Thyroid gland (tissue), 4 donors: ENCODE measurements around the gene PSD. TPM values are rescaled to one million over a fixed set of nuclear protein-coding genes. Genes with fewer than 3 reads are reported as not detected.

ENCODE experiments used
- DNase-seq, 2 donors: peaks; one replicate each; pipeline ENCODE4 v3.0.0-alpha.2; 2019
- H3K27ac ChIP-seq, 3 donors: fragments of 200-600 bp; sonication (generic); 1 replicate in 2 of 3; 2 replicates in 1 of 3; pipeline ENCODE4 v1.5.1; 2016 to 2019; ENCODE audit warnings: mild to moderate bottlenecking in 1 of 3, moderate library complexity in 1 of 3
- H3K27me3 ChIP-seq: fragments of 200-600 bp; sonication (generic); one replicate; pipeline ENCODE4 v1.5.1; 2019
- H3K36me3 ChIP-seq, 2 donors: fragments of 200-600 bp; sonication (generic); one replicate each; pipeline ENCODE4 v1.5.1; 2016 to 2019
- H3K4me1 ChIP-seq, 2 donors: fragments of 200-600 bp; sonication (generic); one replicate each; pipeline ENCODE4 v1.5.1; 2017 to 2019
- H3K4me3 ChIP-seq, 3 donors: fragments of 200-600 bp; sonication (generic); replicated peaks in 1 of 3; 1 replicate in 2 of 3; 2 replicates in 1 of 3; pipeline ENCODE4 v1.5.1; 2016; ENCODE audit warnings: mild to moderate bottlenecking in 1 of 3
- H3K9me3 ChIP-seq: fragments of 200-600 bp; sonication (generic); one replicate; pipeline ENCODE4 v1.5.1; 2017
- POLR2A ChIP-seq, 2 donors: fragments of 450-650 bp; IDR thresholded peaks; one replicate each; pipeline ENCODE4 v1.6.1; 2017; ENCODE audit warnings: antibody characterized with exemption in 2 of 2, mild to moderate bottlenecking in 2 of 2, moderate library complexity in 1 of 2
- WGBS, 2 donors: methylation state at CpG; one replicate each; pipeline ENCODE4 v1.1.5; 2017; 5-methylcytosine and 5-hydroxymethylcytosine counted together
- intact Hi-C: fragments of 100-400 bp; cut with DNase I; formaldehyde crosslinking; loops from one replicate; pipeline ENCODE4 v1.15.1; 2023
- total RNA-seq, 4 donors: library from RNA; depleted of rRNA; stranded (reverse); fragments of >200 nt; gene quantifications; one replicate each; pipeline ENCODE4 v1.2.3, GENCODE V29; 2016
- TF ChIP-seq, protein P1 (sequence below), 6 experiments: fragments of 200-600 bp in 3 of 6; fragments of 450-650 bp in 3 of 6; sonication (generic) in 3 of 6; IDR thresholded peaks; one replicate each; pipeline ENCODE4 v1.5.1; 2016 to 2019; ENCODE audit warnings: antibody characterized with exemption in 6 of 6, mild to moderate bottlenecking in 2 of 6, inconsistent platforms in 1 of 6, moderate library complexity in 1 of 6

Gene PSD
- total RNA-seq, 4 donors from 2014 or later, result 0.24 to 1.1 (median 0.49) TPM

DNA sequence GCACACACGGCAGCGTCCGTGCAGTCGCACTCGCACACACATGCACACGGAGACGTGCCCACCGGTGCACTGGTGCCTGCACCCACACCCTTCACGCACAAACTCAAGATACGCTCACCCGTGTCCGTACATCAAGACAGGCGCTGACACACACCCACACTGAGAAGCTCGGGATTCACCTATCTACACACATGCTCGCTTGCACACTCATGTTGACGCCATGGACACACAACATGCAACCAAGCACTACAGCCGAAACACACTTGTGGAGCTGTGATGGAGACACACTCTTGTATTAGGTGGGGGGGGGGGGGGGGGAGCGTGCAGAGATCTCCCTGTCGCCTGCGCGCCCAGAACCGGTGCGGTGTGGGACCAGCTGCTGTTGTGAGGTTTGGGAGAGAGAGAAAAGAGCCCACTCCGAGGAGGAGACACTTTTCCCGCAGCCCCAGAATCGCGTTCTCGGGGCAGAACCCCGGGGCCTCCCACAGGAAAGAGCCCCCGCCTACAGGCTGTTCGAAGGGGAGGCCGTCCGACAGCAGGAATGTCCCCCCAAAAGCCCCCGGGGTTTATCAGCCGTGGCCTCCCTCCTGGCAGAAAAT, 23.7 kb downstream of the PSD start:
- H3K27me3 ChIP-seq, result no peaks in the 10 kb centered on the region
- H3K4me3 ChIP-seq, result peak overlapping the region; percentile 7 to 92 (median 69)
- intact Hi-C loops, result loop anchor here (5.0 kb wide), 2 partner anchors 87 to 187 kb away; no protein-coding TSS in a partner anchor
- TF ChIP-seq, protein P1, sequence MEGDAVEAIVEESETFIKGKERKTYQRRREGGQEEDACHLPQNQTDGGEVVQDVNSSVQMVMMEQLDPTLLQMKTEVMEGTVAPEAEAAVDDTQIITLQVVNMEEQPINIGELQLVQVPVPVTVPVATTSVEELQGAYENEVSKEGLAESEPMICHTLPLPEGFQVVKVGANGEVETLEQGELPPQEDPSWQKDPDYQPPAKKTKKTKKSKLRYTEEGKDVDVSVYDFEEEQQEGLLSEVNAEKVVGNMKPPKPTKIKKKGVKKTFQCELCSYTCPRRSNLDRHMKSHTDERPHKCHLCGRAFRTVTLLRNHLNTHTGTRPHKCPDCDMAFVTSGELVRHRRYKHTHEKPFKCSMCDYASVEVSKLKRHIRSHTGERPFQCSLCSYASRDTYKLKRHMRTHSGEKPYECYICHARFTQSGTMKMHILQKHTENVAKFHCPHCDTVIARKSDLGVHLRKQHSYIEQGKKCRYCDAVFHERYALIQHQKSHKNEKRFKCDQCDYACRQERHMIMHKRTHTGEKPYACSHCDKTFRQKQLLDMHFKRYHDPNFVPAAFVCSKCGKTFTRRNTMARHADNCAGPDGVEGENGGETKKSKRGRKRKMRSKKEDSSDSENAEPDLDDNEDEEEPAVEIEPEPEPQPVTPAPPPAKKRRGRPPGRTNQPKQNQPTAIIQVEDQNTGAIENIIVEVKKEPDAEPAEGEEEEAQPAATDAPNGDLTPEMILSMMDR (IDR thresholded peaks at IDR 0.05), result no peak
- TF ChIP-seq POLR2A (IDR thresholded peaks at IDR 0.05), result no peak
- WGBS, 2 donors, result 0 to 2% methylated on average over 17 of the region's 35 CpGs
- peak; percentile 19 to 32 for DNase-seq
- peaks cover 12 to 25% of the 10 kb centered on the region in 2 donors for H3K4me1 ChIP-seq
- H3K36me3 ChIP-seq, result no peaks in the 10 kb centered on the region
- no peaks in the 10 kb centered on the region for H3K9me3 ChIP-seq
- peak overlapping the region; percentile 78 to 95 (median 87) for H3K27ac ChIP-seq

DNA sequence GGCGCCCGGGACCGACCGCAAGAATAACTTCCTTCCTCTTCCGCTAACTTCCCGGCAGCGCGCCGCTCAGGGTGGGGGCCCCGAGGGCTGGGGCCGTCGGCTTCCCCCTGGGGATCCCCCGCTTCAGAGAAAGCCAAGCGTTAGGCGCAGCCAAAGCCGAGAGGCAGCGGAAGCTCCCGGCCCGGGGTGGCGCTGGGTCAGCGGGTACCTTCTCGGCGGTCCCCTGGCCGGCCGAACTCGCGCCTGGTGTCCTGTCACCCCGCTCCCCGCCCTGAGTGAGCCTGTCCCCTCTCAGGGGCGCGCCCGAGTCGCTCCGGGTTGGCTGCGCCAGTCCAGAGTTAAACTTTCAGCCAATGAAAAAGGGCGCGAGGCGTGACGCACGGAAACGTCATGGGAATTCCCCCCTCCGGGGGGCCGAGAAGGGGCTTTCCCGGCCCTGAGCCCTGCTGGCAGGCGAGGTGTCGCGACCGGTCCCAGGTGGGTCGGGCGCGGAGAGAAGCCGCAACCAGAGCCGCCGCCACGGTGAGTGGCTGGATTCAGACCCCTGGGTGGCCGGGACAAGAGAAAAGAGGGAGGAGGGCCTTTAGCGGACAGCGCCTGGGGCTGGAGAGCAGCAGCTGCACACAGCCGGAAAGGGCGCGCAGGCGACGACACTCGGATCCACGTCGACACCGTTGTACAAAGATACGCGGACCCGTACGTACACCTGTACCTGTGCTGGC, 24.3 kb downstream of the PSD start:
- peaks cover 12 to 22% of the 10 kb centered on the region in 2 donors for H3K4me1 ChIP-seq
- peak overlapping the region; percentile 78 to 95 (median 87) for H3K27ac ChIP-seq
- H3K27me3 ChIP-seq, result no peaks in the 10 kb centered on the region
- intact Hi-C loops, result loop anchor here (5.0 kb wide), 1 partner anchor 188 kb away; no protein-coding TSS in a partner anchor
- 0% methylated on average over 6 to 15 of the region's 71 CpGs for WGBS, 2 donors
- peak overlapping the region; percentile 7 to 92 (median 69) for H3K4me3 ChIP-seq
- no peaks in the 10 kb centered on the region for H3K36me3 ChIP-seq
- no peaks in the 10 kb centered on the region for H3K9me3 ChIP-seq
- peak in 1 of 2 donors; percentile 68 for TF ChIP-seq POLR2A (IDR thresholded peaks at IDR 0.05)
- TF ChIP-seq, protein P1 (IDR thresholded peaks at IDR 0.05), result peak in 5 of 6 experiments; percentile 76 to 96 (median 92)
- DNase-seq, result peak; percentile 95 to 96

DNA sequence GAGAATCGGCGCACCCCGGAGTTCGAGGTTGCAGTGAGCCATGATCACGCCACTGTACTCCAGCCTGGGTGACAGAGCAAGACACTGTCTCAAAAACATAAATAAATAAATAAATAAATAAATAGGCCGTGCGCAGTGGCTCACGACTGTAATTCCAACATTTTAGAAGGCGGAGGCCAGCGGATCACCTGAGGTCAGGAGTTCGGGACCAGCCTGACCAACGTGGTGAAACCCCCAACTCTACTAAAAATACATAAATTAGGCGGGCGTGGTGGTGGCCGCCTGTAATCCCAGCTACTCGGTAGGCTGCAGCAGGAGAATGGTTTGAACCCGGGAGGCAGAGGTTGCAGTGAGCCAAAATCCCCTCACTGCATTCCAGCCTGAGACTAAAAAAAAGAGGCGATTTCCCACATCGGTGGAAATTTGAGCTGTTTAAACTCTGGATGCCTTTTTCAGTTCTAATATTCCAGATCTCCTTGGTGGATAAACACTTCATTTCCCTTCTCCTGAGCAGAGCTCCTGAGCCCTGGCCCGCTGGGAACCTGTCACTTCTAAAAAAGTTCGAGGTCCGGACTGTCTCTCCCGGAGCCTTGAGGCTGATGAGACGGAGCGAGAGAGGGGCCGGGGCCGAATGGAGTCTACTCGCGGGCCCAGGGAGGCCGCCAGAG, 25.0 kb downstream of the PSD start:
- no peak for DNase-seq
- WGBS, 2 donors, result 40% methylated on average over 27 to 29 of the region's 30 CpGs
- TF ChIP-seq, protein P1 (IDR thresholded peaks at IDR 0.05), result peak in 1 of 6 experiments; percentile 96
- TF ChIP-seq POLR2A (IDR thresholded peaks at IDR 0.05), result no peak
- H3K36me3 ChIP-seq, result no peaks in the 10 kb centered on the region
- peak overlapping the region; percentile 7 to 92 (median 69) for H3K4me3 ChIP-seq
- H3K4me1 ChIP-seq, result peaks cover 12 to 17% of the 10 kb centered on the region in 2 donors
- H3K9me3 ChIP-seq, result no peaks in the 10 kb centered on the region
- H3K27me3 ChIP-seq, result no peaks in the 10 kb centered on the region
- H3K27ac ChIP-seq, result peak overlapping the region; percentile 78 to 95 (median 87)
- intact Hi-C loops, result loop anchor here (5.0 kb wide), 1 partner anchor 189 kb away; no protein-coding TSS in a partner anchor

DNA sequence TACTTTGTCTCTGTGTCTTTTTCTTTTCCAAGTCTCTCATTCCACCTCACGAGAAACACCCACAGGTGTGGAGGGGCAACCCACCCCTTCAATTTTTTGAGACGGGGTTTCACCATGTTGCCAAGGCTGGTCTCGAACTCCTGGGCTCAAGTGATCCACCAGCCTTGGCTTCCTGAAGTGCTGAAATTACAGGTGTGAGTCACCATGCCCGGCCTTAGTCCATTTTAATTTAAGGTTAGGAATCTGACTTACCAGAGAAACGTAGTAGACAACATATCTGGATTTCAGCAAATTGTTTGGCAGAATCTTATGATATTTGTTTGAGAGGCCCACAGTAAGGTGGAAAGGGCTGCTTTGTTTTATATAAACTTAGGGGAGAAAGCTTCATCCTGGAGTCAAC, 26.3 kb downstream of the PSD start:
- Histone ChIP-seq H3K36me3 (no peaks in the 10 kb centered on the region), H3K9me3 (no peaks in the 10 kb centered on the region), H3K27me3 (no peaks in the 10 kb centered on the region), H3K4me3 (no peak overlapping the region), H3K4me1 (peaks cover 12 to 17% of the 10 kb centered on the region in 2 donors), H3K27ac (no peak overlapping the region)
- intact Hi-C loops, result loop anchor here (5.0 kb wide), 1 partner anchor 190 kb away; no protein-coding TSS in a partner anchor
- DNase-seq, result no peak
- WGBS, 2 donors, result 91 to 92% methylated on average over 5 of the region's 5 CpGs
- TF ChIP-seq POLR2A (IDR thresholded peaks at IDR 0.05), result no peak
- TF ChIP-seq, protein P1 (IDR thresholded peaks at IDR 0.05), result no peak
